Endothelial cell of coronary artery (primary cell): ENCODE results near the gene SLC25A38. TPM values are rescaled to one million over a fixed set of nuclear protein-coding genes. Genes with fewer than 3 reads are reported as not detected.

Experiments used
- total RNA-seq: library from RNA; depleted of rRNA; stranded (reverse); fragments of >200 nt; gene quantifications from 2 replicates; pipeline ENCODE4 v1.2.3, GENCODE V29; 2014

Gene SLC25A38, protein sequence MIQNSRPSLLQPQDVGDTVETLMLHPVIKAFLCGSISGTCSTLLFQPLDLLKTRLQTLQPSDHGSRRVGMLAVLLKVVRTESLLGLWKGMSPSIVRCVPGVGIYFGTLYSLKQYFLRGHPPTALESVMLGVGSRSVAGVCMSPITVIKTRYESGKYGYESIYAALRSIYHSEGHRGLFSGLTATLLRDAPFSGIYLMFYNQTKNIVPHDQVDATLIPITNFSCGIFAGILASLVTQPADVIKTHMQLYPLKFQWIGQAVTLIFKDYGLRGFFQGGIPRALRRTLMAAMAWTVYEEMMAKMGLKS
- 15.5 and 15.7 TPM in 2 replicates for total RNA-seq

GRCh38 chr3:39383045-39383880 lies at the start of gene SLC25A38:
Gene SLC25A38, plus strand, starts transcription at chr3:39383370. Its CDS starts 355 bp downstream, at chr3:39383725.

GRCh38 chr3:39406368-39407258 lies 23.4 kb downstream of the SLC25A38 start, which contains the start of gene RPSA:
Gene RPSA, plus strand, starts transcription at chr3:39406720. Its CDS starts 934 bp downstream, at chr3:39407654.

Other genes with a start within 250 kb of the SLC25A38 start
- 13.0 and 16.4 TPM in 2 replicates for gene CSRNP1, start 229.8 kb upstream of the SLC25A38 start, total RNA-seq
- gene XIRP1, start 190.8 kb upstream of the SLC25A38 start, total RNA-seq: not detected in 2 replicates
- not detected in 2 replicates for gene CX3CR1, start 103.3 kb upstream of the SLC25A38 start, total RNA-seq
- not detected in 2 replicates for gene CCR8, start 53.7 kb upstream of the SLC25A38 start, total RNA-seq
- gene RPSA, start 23.4 kb downstream of the SLC25A38 start, total RNA-seq: 1,125 and 1,557 TPM in 2 replicates
- 0.09 and 0.19 TPM in 2 replicates for gene MOBP, start 84.3 kb downstream of the SLC25A38 start, total RNA-seq